ENCODE data around the gene DDX59. TPM values are rescaled to one million over a fixed set of nuclear protein-coding genes. Genes with fewer than 3 reads are reported as not detected.

DDX59 gene
- total RNA-seq = 12.7 and 12.9 TPM in 2 replicates

DNA sequence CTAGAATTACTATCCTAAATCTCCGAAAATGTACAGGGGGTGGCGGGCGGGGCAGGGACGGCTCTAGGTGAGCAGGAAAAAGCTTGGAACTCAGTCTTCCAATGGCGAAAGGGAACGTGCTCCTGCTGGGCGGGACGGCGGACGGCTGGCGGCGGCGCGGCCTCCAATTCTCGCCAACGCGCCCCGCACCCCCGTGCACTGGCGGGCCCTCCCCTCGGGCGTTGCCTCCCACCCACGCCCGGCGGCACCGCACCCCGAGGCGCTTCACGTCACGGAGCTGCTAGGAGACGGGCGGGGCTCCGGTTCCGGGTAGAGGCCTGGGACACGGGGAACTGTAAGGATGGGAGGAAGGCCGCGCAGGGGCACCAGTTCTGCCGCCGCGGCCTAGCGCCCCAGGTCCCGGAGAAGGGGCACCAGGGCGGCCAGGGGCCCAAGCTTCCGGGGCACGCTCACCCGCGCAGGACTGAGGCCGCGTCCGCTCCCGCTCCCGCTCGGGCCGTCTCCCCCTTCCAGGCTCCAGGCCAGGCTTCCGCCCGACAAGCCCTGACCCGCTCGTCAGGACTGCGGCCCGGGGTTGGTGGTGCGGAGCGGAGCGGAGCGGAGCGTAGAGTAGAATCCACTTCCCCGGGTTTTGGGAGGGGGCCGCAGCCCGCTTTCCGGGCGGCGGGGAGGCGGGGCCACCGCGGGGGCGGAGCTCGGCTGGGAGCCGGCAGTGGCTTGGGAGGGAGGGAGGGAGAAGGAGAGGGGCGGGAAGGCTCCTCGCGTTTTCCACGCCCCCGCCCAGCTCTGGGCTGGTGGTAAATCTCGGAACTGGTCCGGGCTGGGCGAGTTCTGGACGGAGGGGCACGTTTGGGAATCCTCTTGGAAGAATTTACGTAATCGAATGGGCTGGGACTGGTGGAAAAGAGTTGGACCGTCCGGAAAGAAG lies at the start of gene DDX59:
TSS of gene DDX59 (minus strand) at position 594 of the 928 bp plus-strand sequence. CDS start 3,167 bp downstream, outside the sequence.
- DNase-seq (ENCODE audit: low read depth) (peak; percentile 90), FAIRE-seq (no peak)
- peak within 1 kb of the TSS; percentile 51 for H3K4me3 ChIP-seq (ENCODE audit: low read depth, low read length)
- TF ChIP-seq, protein P1, sequence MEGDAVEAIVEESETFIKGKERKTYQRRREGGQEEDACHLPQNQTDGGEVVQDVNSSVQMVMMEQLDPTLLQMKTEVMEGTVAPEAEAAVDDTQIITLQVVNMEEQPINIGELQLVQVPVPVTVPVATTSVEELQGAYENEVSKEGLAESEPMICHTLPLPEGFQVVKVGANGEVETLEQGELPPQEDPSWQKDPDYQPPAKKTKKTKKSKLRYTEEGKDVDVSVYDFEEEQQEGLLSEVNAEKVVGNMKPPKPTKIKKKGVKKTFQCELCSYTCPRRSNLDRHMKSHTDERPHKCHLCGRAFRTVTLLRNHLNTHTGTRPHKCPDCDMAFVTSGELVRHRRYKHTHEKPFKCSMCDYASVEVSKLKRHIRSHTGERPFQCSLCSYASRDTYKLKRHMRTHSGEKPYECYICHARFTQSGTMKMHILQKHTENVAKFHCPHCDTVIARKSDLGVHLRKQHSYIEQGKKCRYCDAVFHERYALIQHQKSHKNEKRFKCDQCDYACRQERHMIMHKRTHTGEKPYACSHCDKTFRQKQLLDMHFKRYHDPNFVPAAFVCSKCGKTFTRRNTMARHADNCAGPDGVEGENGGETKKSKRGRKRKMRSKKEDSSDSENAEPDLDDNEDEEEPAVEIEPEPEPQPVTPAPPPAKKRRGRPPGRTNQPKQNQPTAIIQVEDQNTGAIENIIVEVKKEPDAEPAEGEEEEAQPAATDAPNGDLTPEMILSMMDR (IDR thresholded peaks at IDR 0.05; ENCODE audit: insufficient read depth, low read length, severe bottlenecking) = no peak
- H3K27me3 ChIP-seq (ENCODE audit: control insufficient read depth, insufficient read depth, low read length) = no peaks in the 10 kb centered on the region
- no peaks in the 10 kb centered on the region for H3K36me3 ChIP-seq (ENCODE audit: control insufficient read depth, insufficient read depth, low read length)

DNA sequence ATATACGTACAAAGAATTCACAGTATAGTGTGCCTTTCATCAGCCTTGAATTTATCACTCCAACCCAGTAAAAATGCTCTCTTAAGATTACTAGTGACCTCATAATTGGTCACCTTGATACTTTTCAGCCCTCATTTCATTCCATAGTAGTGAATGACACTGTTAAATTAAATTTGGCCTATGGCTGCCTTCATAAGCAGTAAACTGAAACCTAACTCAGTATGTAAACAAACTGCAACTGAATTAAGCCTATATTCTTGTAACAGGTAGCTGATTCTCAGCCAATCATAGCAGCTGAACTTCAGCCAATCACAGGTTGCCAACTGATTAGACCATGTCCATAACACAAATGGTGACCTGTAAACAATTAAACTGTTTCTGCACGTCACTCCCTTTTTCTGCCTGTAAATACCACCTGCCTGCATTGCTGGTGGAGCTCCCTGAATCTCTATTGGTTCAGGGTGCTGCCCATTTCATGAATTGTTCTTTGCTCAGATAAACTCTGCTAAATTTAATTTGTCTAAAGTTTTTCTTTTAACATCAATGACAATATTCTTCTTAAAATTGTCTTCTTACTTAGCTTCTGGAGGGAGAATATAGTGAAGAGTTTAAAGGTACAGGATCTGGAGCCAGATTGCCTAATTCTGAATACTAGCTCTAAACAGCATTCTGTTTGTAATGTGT lies 44.9 kb upstream of the DDX59 start:
- FAIRE-seq (no peak), DNase-seq (ENCODE audit: low read depth) (peak; percentile 26)
- H3K4me3 ChIP-seq (ENCODE audit: low read depth, low read length) = no peak overlapping the region
- TF ChIP-seq, protein P1 (IDR thresholded peaks at IDR 0.05; ENCODE audit: insufficient read depth, low read length, severe bottlenecking) = no peak
- H3K27me3 ChIP-seq (ENCODE audit: control insufficient read depth, insufficient read depth, low read length) = no peaks in the 10 kb centered on the region
- no peaks in the 10 kb centered on the region for H3K36me3 ChIP-seq (ENCODE audit: control insufficient read depth, insufficient read depth, low read length)

DNA sequence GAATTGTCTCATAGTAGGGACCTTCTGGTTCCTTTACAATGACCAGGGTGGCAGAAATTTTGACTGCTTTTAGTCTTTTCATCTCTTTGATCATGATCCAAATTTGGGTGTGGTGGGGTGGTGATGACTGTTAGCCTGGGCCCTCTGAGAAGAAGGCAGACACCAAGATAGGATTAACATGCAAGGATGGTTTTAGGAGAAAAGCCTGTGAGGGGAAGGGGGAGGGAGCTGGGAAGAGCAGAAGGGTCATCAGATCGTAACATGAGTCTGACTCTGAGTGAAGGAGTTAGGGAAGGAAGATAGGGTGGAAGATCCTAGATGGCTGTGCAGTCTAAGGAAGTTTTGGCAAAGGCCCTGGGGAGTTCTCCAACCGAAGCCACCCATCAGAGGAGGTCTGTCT lies 40.5 kb upstream of the DDX59 start:
- no peaks in the 10 kb centered on the region for H3K36me3 ChIP-seq (ENCODE audit: control insufficient read depth, insufficient read depth, low read length)
- H3K27me3 ChIP-seq (ENCODE audit: control insufficient read depth, insufficient read depth, low read length) = no peaks in the 10 kb centered on the region
- no peak overlapping the region for H3K4me3 ChIP-seq (ENCODE audit: low read depth, low read length)
- FAIRE-seq (no peak), DNase-seq (ENCODE audit: low read depth) (no peak)
- TF ChIP-seq, protein P1 (IDR thresholded peaks at IDR 0.05; ENCODE audit: insufficient read depth, low read length, severe bottlenecking) = no peak

DNA sequence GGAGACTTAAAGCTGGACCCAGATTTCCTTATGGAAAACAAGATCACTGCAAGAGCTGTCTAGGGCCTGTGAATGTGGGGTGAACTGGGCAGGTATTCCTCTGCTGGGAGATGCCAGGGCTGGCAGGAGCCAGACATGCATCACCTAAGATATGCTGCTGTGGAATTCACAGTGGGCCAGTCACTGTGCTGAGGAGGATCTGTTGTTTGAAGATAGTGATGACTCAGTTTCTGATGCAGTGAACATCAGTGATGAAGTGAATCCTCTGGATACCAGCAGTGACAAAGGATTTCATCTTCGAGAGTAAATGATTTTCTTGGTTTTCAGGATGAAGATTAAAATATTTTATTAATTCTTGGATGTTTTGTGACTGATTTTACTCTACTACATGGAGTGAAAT lies 39.1 kb upstream of the DDX59 start:
- DNase-seq (ENCODE audit: low read depth) (peak; percentile 57), FAIRE-seq (no peak)
- Histone ChIP-seq H3K27me3 (ENCODE audit: control insufficient read depth, insufficient read depth, low read length) (no peaks in the 10 kb centered on the region), H3K36me3 (ENCODE audit: control insufficient read depth, insufficient read depth, low read length) (no peaks in the 10 kb centered on the region), H3K4me3 (ENCODE audit: low read depth, low read length) (no peak overlapping the region)
- TF ChIP-seq, protein P1 (IDR thresholded peaks at IDR 0.05; ENCODE audit: insufficient read depth, low read length, severe bottlenecking) = no peak

DNA sequence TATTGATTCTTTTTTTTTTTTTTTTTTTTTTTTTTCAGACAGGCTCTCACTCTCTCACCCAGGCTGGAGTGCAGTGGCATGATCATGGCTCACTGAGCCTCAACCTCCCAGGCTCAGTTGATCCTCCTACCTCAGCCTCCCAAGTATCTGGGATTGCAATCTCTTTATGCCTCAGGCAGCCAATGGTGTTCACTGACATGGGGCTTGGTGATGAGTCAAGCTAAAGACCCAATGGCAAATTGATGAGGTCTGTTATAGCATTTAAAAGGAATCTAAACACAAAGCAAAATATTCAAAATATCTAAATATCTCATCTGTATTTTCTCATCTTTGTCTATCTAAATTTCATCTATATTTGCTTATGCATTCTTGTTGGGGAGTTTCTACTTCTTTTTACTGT lies 38.5 kb upstream of the DDX59 start:
- Histone ChIP-seq H3K4me3 (ENCODE audit: low read depth, low read length) (no peak overlapping the region), H3K36me3 (ENCODE audit: control insufficient read depth, insufficient read depth, low read length) (no peaks in the 10 kb centered on the region), H3K27me3 (ENCODE audit: control insufficient read depth, insufficient read depth, low read length) (no peaks in the 10 kb centered on the region)
- no peak for FAIRE-seq
- no peak for DNase-seq (ENCODE audit: low read depth)
- TF ChIP-seq, protein P1 (IDR thresholded peaks at IDR 0.05; ENCODE audit: insufficient read depth, low read length, severe bottlenecking) = no peak
